ENCODE measurements around the gene GBGT1. TPM values are rescaled to one million over a fixed set of nuclear protein-coding genes. Genes with fewer than 3 reads are reported as not detected.

Gene GBGT1
- total and polyA plus RNA-seq, 2 of the 4 experiments (the other 2 are of a cell fraction): 1.8 to 3.2 TPM

DNA sequence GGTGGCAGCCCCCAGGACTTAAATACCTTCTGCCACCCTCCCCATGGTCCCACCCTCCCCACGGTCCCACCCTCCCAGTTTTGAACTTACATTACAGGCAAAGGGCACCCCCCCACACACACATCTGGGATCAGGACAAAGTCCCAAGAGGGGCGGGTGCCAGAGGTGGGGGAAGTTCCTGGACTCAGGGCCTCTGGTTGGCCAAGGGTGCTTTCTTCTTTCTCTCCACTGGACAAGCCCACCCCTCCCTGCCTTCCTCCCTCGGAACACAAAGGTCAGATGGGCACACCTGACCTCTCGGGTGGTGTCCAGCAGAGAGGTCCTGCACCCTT is 23.6 kb downstream of the GBGT1 start:
- Histone ChIP-seq H4K20me1 (ENCODE audit: insufficient read depth, low read length) (peaks cover 61% of the 10 kb centered on the region), H3K4me1 (ENCODE audit: control insufficient read depth, insufficient read depth, low read length) (peaks cover 17% of the 10 kb centered on the region), H2BK120ac (ENCODE audit: low read depth, low read length) (no peak overlapping the region), H3K14ac (replicated peaks; ENCODE audit: low read depth, low read length) (no peak overlapping the region), H3K27me3 (ENCODE audit: control insufficient read depth, insufficient read depth, low read length) (no peaks in the 10 kb centered on the region), H2BK15ac (ENCODE audit: low read depth, low read length) (no peak overlapping the region), H3K4me3 (ENCODE audit: insufficient read depth, low read depth, low read length) (no peak overlapping the region), H4K91ac (ENCODE audit: insufficient read depth, low read depth, low read length) (no peak overlapping the region), H2AFZ (replicated peaks; ENCODE audit: low read length, poor library complexity) (no peak overlapping the region), H2BK20ac (ENCODE audit: low read depth, low read length) (no peak overlapping the region), H2AK9ac (replicated peaks; ENCODE audit: low read depth, low read length, poor library complexity) (no peak overlapping the region), H3K23ac (ENCODE audit: low read depth, low read length) (no peak overlapping the region), H3K9me1 (ENCODE audit: insufficient read depth, low read length) (peaks cover 9% of the 10 kb centered on the region; the same call in 1 of the 2 replicates), H2AK5ac (ENCODE audit: low read depth, low read length) (no peak overlapping the region), H2BK5ac (ENCODE audit: low read depth, low read length, poor library complexity, severe bottlenecking) (no peak overlapping the region), H3K36me3 (ENCODE audit: control insufficient read depth, insufficient read depth, low read length) (no peaks in the 10 kb centered on the region), H3K56ac (ENCODE audit: extremely low read depth, insufficient read depth, low read length) (no peak overlapping the region), H3K18ac (ENCODE audit: low read depth, low read length) (no peak overlapping the region), H3K79me1 (ENCODE audit: low read depth in 1 of 2, low read length in 2 of 2) (peaks cover 11 to 49% of the 10 kb centered on the region in 2 experiments), H3K4ac (ENCODE audit: low read depth, low read length) (no peak overlapping the region), H4K5ac (ENCODE audit: low read depth, low read length) (no peak overlapping the region), H3K4me2 (ENCODE audit: low read depth, low read length) (no peak overlapping the region), H3K27ac (ENCODE audit: insufficient read depth, low read length) (no peak overlapping the region), H3K9ac (ENCODE audit: low read depth, low read length) (no peak overlapping the region), H3K9me3 (ENCODE audit: control insufficient read depth, insufficient read depth, low read length) (no peaks in the 10 kb centered on the region), H4K8ac (ENCODE audit: low read depth in 2 of 2, low read length in 2 of 2) (no peak overlapping the region)
- 100% methylated on average over 1 of the region's 4 CpGs; no CpG with 5 or more reads in 1 of the 2 experiments for WGBS, 2 experiments (ENCODE audit: extremely low coverage in 2 of 2, insufficient read length in 1 of 2)
- DNase-seq: no peak
- no peak for TF ChIP-seq MAFK (IDR thresholded peaks at IDR 0.05; ENCODE audit: low read depth, low read length)
- intact Hi-C loops (cut with micrococcal nuclease) (no loop called here), in situ Hi-C loops (cut with MboI; ENCODE audit: low sequenced_read_pairs) (no loop called here), dilution Hi-C loops (cut with HindIII; ENCODE audit: low sequenced_read_pairs, unreplicated experiment) (no loop called here)
- POLR2A ChIA-PET (ENCODE audit: unreplicated experiment): no interaction called here
- no peak for ATAC-seq (ENCODE audit: low read depth)
- CTCF ChIA-PET: no interaction called here
- no TSS peak for BruUV-seq (replicated peaks)
